Measurements from ENCODE around the gene DRC1.

DNA sequence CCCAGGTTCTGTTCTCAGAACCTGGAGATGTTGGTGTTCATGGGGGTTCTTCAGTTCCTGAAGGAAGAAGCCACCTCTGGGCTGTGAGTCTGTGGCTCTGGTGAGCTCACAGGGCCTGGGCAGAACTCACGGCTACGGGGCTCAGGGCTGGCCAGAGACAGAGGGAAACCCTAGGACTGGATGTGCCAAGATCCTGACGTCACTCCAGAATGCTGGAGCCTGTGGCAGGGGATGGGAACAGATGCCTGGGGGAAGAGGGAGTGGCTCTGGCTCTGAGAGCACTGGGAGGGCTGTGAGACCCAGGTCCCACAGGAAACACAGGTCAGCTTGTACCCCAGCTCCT, 76.2 kb downstream of the DRC1 start, which contains the start of gene OTOF:
- TF ChIP-seq, protein P1, sequence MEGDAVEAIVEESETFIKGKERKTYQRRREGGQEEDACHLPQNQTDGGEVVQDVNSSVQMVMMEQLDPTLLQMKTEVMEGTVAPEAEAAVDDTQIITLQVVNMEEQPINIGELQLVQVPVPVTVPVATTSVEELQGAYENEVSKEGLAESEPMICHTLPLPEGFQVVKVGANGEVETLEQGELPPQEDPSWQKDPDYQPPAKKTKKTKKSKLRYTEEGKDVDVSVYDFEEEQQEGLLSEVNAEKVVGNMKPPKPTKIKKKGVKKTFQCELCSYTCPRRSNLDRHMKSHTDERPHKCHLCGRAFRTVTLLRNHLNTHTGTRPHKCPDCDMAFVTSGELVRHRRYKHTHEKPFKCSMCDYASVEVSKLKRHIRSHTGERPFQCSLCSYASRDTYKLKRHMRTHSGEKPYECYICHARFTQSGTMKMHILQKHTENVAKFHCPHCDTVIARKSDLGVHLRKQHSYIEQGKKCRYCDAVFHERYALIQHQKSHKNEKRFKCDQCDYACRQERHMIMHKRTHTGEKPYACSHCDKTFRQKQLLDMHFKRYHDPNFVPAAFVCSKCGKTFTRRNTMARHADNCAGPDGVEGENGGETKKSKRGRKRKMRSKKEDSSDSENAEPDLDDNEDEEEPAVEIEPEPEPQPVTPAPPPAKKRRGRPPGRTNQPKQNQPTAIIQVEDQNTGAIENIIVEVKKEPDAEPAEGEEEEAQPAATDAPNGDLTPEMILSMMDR (IDR thresholded peaks at IDR 0.05), result no peak
- TF ChIP-seq POLR2A (IDR thresholded peaks at IDR 0.05), result no peak
